ENCODE measurements around the gene TRIM41.
"Not testable (repeated sequence)": the region's sequence is repeated elsewhere in the genome, so short reads cannot be mapped to it uniquely, and the experiment has no call there.

The TRIM41 gene

DNA sequence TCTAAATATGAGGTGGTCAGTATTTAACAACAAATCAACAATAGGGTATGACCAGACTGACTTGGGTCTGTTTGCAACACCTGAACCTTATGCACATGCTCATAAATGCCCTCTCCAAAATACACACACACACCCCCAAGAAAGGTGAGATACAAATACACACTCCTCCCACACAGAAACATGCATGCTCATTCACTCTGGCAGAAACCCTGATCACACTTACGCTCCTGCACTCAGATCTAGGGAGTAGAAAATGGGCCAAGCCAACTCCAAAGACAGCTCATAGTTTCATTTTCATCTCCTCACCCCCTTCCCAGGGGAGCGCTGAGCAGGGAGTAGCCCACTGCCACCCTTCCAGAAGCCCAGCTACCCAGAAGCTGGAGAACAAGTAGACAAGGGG, 29.4 kb upstream of the TRIM41 start:
- no peak for DNase-seq

DNA sequence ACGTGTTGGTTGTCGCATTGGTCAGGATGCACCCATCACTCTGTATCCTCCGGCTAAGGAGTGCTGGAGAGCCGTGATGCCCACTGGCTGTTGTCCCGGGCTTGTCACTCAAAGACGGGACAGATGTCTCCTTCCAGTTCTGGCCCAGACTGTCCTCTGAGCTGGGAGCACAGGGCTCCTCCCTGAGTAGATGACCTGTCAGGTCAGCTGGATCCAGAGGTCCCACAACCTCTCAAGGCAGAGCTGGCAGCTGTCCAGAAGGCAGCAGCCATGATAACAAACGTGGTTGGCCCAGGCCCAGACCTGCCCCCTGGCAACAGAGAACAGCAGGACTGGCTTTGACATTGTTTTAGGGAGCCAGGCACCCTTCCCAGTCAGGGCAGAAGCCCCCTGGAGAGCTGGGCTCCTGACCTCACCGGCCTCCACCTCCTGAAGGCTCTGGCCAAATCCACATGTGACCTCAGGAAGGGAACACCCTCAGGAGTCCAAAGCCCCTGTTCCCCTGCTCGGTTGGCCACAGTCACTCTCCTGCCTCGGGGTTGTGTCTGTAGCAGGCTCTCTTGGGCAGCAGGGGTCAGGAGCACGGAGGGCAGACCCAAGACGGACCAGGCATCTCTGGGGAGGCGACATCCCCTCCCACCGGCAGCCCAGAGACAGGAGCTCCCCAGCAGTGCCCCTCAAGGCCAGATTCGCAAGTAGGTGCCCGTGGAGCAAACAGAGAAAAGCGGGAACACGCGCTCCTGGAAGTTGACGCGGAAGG, 28.4 kb upstream of the TRIM41 start:
- no peak for DNase-seq

DNA sequence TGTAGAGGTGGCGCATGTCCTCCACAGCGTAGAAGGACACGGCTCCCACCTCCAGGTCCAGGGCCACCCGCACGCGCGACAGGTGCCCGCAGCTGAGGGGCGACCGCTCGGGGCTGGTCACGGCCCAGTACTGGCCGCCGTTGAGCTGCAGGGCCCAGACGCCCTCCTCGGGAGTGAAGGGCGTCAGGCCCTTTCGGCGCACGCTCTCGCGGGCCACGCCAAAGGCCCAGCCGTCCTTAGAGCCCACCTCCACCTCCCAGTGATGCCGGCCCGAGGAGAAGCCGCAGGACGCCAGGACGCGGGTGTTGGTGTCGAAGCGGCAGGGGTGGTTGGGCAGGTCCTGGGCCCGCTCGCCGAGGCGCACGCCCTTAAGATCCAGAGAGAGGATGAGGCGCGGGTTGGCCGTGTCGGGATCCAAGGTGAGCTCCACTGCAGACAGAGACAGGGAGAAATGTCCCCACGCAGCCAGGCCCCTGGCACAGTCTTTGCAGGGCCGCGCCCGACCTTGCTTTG, 27.8 kb upstream of the TRIM41 start:
- no peak for DNase-seq

DNA sequence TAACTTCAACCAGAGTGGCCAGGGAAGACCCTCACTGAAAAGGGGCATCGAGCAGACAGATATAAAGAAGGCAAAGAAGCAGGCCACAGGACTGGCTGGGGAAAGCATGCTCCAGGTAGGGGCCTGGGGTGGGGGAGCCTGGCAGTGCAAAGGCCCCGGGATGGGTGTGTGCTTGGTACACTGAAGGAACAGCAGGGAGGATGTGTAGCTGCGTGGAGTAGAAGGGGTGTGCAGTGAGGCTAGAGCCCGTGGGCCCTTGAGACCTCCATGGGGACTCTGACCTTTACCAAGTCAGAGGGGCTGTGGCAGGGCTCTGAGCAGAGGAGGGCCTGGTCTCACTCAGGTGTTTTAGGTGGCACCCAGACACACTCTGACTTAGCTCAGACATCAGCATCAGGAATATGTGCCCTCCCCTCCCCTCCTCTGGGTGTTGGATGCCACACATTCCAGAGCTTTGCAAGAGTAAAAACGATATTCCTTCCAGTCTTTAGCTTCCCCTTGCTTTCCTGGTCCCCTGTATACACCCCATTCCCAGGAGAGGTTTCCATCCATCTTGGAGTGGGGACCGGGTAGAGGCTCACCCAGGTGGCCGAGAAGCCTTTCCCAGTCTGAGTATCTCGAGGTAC, 25.6 kb upstream of the TRIM41 start:
- DNase-seq, result no peak

DNA sequence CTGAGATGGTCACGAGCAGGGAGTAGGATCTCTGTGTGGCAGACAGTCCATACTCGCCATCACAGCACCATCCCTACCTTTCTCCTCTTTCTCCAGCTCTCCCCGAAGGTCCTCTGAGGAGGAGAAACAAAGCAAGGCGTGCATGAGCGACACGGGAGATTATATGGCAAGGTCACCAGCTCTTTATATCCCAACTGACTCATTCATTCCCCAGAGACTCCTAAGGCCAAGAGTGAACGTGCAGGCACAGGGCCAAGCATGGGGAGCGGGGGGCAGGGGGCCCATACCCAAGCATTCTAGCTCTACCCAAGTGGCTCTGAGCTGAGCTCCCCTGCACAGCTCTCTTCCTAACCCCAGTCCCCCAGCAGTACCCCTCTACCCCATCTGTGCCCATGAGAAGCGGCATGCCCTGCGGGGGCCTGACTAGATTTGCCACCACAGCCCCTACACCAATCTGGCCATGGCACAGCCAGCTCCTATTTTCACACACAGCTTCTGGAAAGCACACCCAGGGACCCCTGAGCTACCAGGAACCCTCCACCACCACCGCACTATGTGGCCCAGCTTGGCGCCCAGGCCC, 24.9 kb upstream of the TRIM41 start:
- no peak for DNase-seq

DNA sequence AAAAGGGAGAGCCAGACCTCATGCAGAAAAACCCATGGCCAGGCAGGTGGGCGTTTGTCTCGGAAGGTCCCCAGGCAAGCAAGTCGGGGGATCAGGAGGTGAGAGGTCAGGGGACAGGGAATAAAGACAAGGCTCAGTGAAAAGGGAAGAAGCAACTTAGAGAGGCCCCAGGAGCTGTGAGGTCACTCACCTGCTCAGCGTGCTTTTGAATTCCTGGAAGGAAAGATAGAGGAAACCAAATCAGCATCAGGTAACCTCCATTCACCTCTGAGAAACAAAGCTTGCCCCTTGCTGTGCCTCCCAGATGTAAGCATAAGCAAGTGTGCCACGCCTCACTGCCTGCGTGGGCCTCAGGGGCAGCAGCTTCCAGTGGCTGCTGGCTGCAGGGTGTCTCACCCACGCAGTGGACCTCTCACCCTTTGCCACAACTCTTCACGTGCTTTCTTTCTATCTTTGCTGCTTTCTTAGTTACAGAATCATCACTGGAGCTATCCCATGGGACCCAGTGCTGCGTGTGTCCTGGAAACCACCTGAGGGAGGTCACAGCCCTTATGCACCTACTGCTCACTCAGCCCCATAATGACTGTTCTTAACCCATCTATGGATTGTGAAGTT, 24.1 kb upstream of the TRIM41 start:
- DNase-seq, result no peak

DNA sequence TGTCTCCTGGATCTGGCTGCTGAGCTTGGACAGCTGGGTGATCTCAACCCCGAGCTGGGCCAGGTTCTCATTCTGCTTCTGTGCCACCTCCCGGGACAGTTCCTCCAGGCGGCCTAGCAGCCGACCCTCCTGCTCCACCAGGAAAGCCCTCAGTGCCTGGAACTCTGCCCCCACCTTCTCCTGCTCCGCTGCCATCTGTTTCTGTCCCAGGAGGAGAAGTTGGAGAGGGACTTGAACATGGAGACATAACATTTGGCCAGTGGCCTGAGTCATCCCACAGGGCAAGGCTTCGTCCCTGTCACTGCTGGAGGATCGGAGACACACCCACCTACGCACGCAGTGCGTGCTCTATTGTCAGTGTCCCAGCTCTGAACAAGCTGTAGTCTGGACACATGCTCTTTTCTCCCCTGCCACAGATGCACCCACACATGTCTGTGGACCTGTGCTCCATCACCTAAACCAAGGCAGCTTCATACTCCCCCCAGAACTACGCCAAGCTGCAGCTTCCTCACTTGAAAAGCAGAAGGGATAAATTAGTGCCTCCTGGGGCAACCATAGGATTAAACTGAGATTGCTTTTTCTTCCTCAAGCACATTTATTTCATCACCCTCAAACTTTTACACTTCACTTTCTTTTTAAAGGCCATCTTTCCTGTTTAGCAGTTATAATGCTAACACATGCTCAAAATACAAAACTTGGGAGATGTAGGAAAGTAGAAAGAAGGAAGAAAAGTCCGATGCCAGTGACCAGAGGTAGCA, 23.0 kb upstream of the TRIM41 start:
- no peak for DNase-seq

DNA sequence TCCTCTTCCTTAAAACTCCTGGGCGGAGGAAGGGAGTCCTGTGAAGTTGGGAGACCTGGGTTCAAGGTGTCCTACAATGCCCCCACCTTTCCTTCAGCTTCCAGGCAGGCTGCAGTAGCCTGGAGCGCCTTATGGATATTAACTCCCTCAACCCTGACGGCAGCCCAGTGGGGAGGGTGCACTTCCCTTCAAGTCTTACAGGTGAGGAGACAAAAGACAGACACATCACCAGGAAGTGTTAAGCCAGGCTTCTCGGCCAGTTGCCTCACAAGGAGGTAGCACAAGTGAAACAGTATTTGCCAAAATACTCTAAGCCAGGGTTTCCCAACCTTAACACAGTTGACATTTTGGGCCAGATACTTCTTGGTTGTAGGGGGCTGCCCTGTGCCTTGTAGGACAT, 22.3 kb upstream of the TRIM41 start:
- no peak for DNase-seq

DNA sequence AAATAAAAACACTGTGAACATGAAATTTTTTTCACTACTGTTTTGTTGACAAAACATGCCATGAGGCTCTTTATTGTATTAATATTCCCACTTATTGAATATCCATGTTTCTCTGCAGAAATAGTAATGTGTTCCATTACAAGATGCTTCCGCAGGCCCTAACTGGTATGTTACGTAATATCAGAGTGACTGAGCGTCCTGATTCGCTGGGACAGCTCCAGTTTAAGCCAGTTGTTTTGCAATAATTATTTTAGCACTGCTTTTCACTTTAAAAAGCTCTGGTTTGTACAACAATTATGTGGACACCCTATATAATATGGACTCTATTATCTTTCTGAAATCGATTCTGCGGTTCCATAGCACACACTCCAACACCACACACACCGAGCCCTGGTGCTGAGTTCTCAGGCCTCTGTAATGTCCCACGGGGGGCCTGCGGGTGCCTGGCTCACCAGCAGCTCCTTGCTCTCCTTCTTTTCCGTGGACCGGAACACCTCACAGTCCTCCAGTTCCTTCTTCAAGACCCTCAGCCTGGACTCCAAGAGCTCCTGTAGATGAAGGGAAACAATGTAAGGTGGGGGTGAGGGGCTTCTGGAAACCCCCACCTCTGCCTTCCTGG, 19.9 kb upstream of the TRIM41 start:
- DNase-seq, result no peak

DNA sequence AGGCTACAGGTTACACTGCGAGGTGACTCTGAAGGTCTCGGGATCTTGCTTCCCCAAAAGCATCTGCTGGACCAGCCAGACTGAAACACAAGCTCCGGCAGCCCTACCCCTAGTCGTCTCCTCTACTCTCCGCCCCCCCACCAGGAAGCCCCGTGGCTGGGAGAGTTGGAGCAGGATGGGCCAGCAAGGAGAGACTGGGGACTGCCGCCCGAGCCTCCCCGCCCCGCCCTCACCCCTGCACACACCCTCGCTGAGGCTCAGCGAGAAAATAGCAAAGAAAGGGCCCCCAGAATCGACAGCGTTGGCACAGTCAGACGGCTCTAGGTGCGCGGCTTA, 19.3 kb upstream of the TRIM41 start:
- DNase-seq, result no peak

DNA sequence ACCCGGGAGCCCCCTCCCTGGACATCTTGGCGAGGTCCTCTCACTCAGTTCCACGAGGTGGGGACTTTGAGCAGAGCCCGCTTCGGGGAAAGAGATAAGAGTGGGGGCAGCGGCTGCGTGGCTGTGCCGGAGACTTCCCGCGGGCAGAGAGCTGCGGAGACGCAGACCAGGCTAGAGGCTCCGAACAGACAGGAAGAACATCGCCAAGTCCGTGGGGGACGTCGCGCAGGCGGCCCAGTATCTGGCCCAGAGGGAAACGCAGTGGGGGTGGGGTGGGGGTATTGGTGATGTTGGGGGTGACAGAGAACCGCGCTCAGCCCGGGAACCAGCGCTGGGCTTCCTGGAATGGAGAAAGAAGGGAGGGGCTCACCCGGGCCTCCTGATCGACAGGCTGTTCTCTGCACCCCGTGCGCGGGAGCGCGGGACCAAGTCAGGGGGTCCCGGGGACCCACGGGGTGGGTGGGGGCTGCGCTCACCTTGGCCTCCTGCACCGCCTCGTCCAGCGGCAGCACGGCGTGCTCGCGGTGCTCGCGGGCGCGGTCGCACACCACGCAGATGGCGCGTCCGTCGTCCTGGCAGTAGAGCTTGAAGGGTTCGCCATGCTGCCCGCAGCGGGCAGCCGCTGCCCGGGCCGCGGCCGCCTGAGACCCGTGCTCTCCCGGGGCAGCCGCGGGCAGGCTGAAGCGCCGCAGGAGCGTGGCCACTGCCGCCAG, 18.8 kb upstream of the TRIM41 start:
- no peak for DNase-seq

DNA sequence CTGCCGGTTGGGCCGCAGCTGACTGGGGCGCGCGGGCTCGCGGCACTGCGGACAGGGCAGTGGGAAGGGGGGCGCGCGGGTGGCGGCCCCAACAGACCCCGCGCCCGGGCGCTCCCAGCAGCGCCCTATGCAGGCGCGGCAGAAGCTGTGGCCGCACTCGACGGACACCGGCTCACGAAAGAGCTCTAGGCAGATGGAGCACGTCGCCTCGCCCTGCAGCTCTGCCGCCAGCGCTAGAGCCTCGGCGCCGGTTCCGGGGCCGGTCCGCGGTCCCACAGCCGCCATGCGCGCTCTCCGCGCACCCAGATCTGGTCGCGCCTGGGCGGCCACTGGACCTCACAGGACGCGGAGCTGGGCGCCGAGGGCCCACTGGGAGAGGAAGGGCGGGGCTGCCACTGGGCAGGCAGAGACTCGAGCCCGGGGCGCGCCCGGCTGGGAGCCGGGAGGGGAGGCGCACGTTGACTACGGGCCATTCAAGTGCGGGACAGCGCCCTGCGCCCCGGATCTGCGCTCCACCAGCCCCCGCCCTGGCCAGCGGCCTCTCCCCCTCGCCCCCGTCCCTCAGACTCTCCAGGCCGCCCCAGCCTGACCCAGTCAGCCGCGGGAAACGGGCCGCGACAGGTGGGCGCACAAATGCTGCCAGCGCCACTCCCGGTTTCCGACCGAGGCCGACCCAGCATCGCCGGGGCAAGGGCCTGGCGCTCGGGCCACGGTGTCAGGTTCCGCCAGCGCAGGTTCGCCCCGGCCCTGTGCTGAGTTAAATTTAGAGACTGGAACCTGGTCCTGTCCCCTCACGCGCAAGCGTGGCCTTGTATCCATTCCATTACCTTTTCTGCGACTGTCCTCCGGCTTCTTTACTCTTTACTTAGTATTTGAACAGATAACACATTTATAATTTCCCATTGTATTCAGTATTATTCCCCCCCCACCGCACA, 18.0 kb upstream of the TRIM41 start, which contains the start of gene TRIM7:
TRIM7 (minus strand) TSS at position 371 of the 935 bp plus-strand sequence; CDS start at position 285, 86 bp downstream.
- no peak for DNase-seq

DNA sequence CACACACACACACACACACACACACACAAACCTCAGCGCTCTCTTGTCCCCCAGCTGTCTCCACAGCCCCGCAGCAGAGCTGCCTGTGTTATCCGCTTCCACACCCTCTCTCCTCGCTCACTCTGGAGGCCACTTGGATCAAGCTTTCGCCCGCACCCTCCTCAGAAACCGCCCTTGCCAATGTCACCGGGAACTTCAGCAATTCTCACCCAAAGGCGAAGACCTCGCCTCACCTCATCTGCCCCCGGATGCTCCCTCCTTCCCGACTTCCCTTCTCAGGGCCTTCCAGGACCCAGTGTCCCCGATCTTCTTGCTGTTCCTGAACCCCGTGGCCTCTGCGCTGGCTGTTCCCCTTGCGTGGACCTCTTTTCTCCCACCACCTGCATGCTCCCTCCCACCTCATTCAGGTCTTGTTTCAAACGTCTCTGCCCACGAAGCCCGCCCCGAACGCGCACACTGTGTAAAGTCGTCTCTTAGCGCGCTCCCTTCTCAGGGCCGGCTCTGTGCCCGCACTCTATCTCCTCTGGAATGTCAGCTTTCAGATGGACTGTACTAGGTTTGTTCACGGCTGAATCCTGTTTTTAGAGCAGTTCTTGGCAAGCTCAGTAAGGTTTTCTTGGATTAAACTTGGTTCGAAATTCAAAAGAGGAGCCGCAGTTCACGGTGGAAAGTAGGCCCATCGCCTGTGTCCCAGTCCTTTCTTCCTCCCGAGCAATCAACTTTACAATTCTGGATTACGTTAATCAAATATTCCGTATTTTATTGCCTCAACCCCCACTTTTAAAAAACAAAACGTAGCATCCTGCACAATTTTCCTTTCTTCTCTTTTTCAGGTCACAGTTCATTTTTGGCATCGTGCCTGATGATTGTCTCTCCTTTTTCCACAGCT, 17.1 kb upstream of the TRIM41 start:
- DNase-seq, result no peak

DNA sequence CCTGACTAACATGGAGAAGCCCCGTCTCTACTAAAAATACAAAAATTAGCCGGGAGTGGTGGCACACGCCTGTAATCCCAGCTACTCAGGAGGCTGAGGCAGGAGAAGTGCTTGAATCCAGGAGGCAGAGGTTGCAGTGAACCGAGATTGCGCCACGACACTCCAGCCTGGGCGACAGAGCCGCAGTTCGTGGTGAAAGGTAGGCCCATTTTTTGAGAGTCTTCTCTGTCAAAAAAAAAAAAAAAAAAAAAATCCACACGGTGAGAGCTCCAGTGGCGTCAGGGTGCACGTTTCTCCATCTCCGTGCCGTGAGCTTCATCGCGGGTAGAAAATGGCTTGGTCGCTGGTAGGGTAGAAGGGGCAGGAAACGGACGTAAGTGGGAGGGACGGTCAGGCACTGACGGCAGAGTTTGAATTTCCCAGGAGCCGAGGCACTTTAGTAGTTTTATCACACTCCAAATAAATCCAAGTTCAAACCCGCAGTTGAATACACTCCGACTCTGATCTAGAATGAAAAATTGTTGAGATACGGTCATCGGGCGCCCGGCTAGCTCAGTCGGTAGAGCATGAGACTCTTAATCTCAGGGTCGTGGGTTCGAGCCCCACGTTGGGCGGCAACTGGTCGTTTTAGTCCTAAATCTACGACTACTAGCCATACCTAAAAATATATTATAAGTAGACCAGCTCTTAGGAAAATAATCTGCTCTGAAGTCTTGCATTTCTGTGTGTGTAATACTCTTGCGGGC, 15.7 kb upstream of the TRIM41 start:
- no peak for DNase-seq

DNA sequence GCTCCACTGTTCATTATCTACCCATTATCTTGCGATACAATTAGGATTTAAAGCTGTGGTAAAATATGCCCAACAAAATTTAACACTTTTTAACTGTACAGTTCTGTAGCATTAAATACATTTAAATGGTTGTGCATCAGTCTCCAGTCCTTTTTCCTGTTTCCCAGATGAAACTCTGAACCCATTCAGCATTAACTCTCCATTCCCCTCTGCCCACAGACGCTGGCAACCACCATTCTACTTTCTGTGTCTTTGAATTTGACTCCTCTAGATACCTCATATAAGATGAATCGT, 15.2 kb upstream of the TRIM41 start:
- no peak for DNase-seq

DNA sequence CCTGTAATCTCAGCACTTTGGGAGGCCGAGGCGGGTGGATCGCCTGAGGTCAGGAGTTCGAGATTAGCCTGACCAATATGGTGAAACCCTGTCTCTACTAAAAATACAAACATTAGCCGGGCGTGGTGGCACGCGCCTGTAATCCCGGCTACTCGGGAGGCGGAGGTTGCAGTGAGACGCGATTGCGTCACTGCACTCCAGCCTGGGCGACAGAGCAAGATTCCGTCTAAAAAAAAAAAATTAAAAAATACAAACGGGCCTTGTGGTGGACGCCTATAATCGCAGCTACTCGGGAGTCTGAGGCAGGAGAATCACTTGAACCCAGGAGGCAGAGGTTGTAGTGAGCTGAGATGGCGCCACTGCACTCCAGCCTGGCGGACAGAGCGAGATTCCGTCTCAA, 14.1 kb upstream of the TRIM41 start:
- DNase-seq, result not testable (repeated sequence)

DNA sequence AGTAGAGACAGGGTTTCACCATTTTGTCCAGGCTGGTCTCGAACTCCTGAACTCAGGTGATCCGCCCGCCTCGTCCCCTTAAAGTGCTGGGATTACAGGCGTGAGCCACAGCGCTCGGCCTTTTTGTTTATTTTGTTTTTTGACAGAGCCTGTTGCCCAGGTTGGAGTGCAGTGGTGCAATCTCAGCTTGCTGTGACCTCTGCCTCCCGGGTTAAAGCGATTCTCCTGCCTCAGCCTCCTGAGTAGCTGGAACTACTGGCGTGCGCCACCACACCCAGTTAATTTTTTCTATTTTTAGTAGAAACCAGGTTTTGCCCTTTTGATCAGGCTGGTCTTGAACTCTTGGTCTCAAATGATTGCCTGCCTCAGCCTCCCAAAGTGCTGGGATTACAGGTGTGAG, 12.9 kb upstream of the TRIM41 start:
- DNase-seq, result not testable (repeated sequence)

DNA sequence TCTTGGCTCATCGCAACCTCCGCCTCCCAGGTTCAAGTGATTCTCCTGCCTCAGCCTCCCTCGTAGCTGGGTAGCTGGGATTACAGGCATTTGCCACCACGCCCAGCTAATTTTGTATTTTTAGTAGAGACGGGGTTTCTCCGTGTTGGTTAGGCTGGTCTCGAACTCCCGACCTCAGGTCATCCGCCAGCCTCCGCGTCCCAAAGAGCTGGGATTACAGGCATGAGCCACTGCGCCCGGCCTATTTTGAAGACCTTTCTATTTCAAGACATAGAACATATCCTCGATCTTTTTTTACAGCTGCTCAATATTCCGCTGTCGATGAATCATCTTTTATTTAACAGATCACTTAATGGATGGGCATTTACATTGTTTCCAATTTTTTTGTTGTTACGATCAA, 12.4 kb upstream of the TRIM41 start:
- not testable (repeated sequence) for DNase-seq

DNA sequence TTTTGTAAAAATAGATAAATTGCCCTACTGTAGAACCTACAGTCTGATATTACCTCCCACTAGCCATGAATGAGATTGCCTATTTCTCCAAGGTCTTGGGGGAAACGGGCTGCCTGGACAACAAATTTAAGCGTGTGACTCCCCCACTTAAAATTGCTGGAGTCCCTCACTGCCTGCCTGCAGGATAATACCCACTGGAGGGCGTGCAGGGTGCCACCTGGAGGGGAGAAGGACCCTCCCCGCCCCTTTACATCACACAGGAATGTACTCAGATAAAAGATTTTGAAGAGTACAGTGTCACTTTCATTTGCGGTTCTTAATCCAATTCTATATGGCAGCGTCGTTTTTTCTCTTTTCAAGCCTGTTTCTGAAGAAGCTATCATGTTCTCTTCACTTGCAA, 11.9 kb upstream of the TRIM41 start:
- DNase-seq, result no peak

All from NCI-H69 (cell line).